Activated T-helper 2 cell treated with anti-CD3 and anti-CD28 coated beads, Interferon-gamma antibody, Interleukin-2, Interleukin-4, amounts not matched to agents 10 μg/mL and 5 μg/mL and 100 μg/mL, durations not matched to agents 14 hours and 24 hours and 36 hours (primary cell): ENCODE results near the gene NRCAM. TPM values are rescaled to one million over a fixed set of nuclear protein-coding genes. Genes with fewer than 3 reads are reported as not detected.
"Not testable (repeated sequence)": the region's sequence is repeated elsewhere in the genome, so short reads cannot be mapped to it uniquely, and the experiment has no call there.

ENCODE experiments used
- DNase-seq: peaks from one replicate; pipeline ENCODE4 v3.0.0; 2021; ENCODE audit warnings: low spot score
- H3K27ac Mint-ChIP-seq: one replicate; pipeline ENCODE4 v1.8.0; 2021; ENCODE audit warnings: mixed read lengths
- H3K27me3 Mint-ChIP-seq: one replicate; pipeline ENCODE4 v1.8.0; 2021; ENCODE audit warnings: low read depth, mixed read lengths
- H3K36me3 Mint-ChIP-seq: one replicate; pipeline ENCODE4 v1.8.0; 2021; ENCODE audit warnings: low read depth, mixed read lengths
- H3K4me1 Mint-ChIP-seq: one replicate; pipeline ENCODE4 v1.8.0; 2021; ENCODE audit warnings: low read depth, mixed read lengths
- H3K4me3 Mint-ChIP-seq: one replicate; pipeline ENCODE4 v1.8.0; 2021; ENCODE audit warnings: low read depth, mild to moderate bottlenecking, moderate library complexity, mixed read lengths
- H3K9me3 Mint-ChIP-seq: one replicate; pipeline ENCODE4 v1.8.0; 2021; ENCODE audit warnings: mixed read lengths
- intact Hi-C: fragments of 100-400 bp; cut with micrococcal nuclease; formaldehyde crosslinking; loops from one replicate; pipeline ENCODE4 v1.15.1; 2023
- total RNA-seq: library from RNA; stranded (reverse); gene quantifications from 2 replicates; pipeline ENCODE4 v1.2.3, GENCODE V29; 2022

NRCAM gene
- total RNA-seq, 1 donor from 2014 or later = 0.05 TPM

DNA sequence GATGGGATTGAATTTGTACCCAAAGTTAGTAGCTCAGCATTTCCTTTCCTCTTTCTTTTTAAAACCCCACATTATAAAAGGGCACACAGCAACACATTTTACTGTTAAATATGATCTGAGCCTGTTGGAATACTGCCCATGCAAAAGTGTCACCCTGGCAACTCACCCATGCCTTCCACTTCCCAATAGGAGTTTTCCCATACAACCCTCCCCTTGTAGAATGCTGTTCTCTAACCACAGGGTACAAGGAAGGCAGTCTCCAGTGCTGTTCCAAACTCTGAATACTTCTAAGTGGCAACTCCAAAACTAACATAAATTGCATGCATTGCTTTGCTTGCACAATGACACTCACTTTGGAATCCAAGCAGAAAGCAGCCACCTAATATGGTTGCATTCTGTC lies 60.8 kb downstream of the NRCAM start:
- no peaks in the 10 kb centered on the region for H3K36me3 Mint-ChIP-seq
- no peak for DNase-seq
- H3K4me3 Mint-ChIP-seq = no peak overlapping the region
- no peak overlapping the region for H3K27ac Mint-ChIP-seq
- no peaks in the 10 kb centered on the region for H3K27me3 Mint-ChIP-seq
- no peaks in the 10 kb centered on the region for H3K4me1 Mint-ChIP-seq
- intact Hi-C loops = no loop called here
- H3K9me3 Mint-ChIP-seq = no peaks in the 10 kb centered on the region

- intact Hi-C loops, H3K27ac Mint-ChIP-seq, H3K4me3 Mint-ChIP-seq, DNase-seq, H3K9me3 Mint-ChIP-seq, H3K4me1 Mint-ChIP-seq, H3K27me3 Mint-ChIP-seq, H3K36me3 Mint-ChIP-seq: not testable (repeated sequence)
Observed at GRCh38 chr7:108393097-108393496, 63.1 kb downstream of the NRCAM start.

GRCh38 chr7:108387686-108388085 lies 68.5 kb downstream of the NRCAM start:
- H3K9me3 Mint-ChIP-seq, H3K4me1 Mint-ChIP-seq, intact Hi-C loops, H3K27ac Mint-ChIP-seq, H3K4me3 Mint-ChIP-seq, H3K27me3 Mint-ChIP-seq, H3K36me3 Mint-ChIP-seq, DNase-seq: not testable (repeated sequence)

GRCh38 chr7:108385834-108386422 lies 70.3 kb downstream of the NRCAM start:
- Mint-ChIP-seq H3K36me3 (no peaks in the 10 kb centered on the region), H3K4me3 (no peak overlapping the region), H3K27me3 (peaks cover 9% of the 10 kb centered on the region), H3K27ac (no peak overlapping the region), H3K9me3 (no peaks in the 10 kb centered on the region), H3K4me1 (no peaks in the 10 kb centered on the region)
- no peak for DNase-seq
- intact Hi-C loops = no loop called here

- no peaks in the 10 kb centered on the region for H3K36me3 Mint-ChIP-seq
- H3K9me3 Mint-ChIP-seq = no peaks in the 10 kb centered on the region
- no peak overlapping the region for H3K27ac Mint-ChIP-seq
- peaks cover 9% of the 10 kb centered on the region for H3K27me3 Mint-ChIP-seq
- intact Hi-C loops = no loop called here
- DNase-seq = no peak
- H3K4me1 Mint-ChIP-seq = no peaks in the 10 kb centered on the region
- H3K4me3 Mint-ChIP-seq = no peak overlapping the region
Observed at GRCh38 chr7:108384716-108385483, 71.3 kb downstream of the NRCAM start.

DNA sequence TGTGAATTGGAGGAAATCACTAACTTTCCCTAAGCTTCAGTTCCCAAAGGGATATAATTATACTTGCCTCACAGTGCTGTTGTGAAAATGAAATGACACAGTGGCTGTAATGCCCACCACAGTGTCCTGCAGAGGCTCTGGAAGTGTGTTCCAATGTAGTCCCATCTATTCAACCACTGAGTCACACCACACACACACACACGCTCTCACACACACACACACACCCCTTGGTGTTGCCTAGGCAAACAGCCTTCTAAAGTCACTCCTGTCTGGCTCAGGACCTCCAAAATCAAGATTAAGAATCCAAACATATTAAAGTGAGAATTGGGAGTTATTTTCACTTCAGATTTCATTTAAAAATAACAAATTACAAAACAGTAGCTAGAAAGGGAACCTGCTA lies 73.3 kb downstream of the NRCAM start:
- no peaks in the 10 kb centered on the region for H3K9me3 Mint-ChIP-seq
- no peaks in the 10 kb centered on the region for H3K4me1 Mint-ChIP-seq
- intact Hi-C loops = no loop called here
- DNase-seq = no peak
- H3K4me3 Mint-ChIP-seq = no peak overlapping the region
- peaks cover 9% of the 10 kb centered on the region for H3K27me3 Mint-ChIP-seq
- H3K27ac Mint-ChIP-seq = no peak overlapping the region
- no peaks in the 10 kb centered on the region for H3K36me3 Mint-ChIP-seq

- H3K27me3 Mint-ChIP-seq = peaks cover 9% of the 10 kb centered on the region
- no peaks in the 10 kb centered on the region for H3K9me3 Mint-ChIP-seq
- no peaks in the 10 kb centered on the region for H3K4me1 Mint-ChIP-seq
- H3K27ac Mint-ChIP-seq = no peak overlapping the region
- H3K4me3 Mint-ChIP-seq = no peak overlapping the region
- no peaks in the 10 kb centered on the region for H3K36me3 Mint-ChIP-seq
- no peak for DNase-seq
- intact Hi-C loops = no loop called here
Observed at GRCh38 chr7:108380517-108380916, 75.7 kb downstream of the NRCAM start.

DNA sequence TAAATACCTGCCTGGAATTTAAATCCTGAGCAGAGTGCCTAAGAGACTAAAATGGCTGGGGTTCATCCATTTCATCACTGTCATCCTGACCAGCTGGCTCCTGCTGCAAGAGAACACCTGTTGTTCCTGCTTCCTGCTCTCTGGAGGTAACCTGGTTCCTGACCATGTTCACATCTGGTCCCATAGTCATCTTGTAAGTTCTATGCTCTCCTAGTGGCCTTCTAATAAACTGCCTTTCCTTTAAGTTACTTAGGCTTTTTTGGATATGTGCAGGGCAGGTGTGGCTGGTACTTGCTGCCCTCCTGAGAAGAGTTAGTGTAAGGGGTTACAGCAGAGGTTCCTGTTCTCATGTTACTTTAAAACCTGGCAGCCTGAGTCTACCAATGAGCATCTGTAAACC lies 80.0 kb downstream of the NRCAM start:
- H3K4me1 Mint-ChIP-seq = no peaks in the 10 kb centered on the region
- DNase-seq = no peak
- intact Hi-C loops = no loop called here

DNA sequence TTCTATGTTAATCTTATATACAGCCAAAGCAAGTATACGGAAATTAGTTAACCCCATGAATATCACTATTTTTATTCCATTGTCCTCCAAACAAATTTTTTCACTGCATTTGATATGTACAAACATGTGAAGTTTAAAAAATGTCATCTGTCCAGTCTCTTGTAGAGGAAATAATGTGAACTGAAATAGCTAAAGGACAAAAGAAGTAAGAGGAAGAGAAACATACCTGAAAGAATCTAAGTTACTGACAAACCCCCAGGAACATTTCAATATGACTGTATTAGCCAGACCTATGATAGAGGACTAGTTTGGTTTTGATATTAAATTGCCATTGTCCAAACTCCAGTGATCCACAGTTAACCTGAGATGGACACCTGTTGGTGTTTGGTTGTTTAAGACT lies 80.6 kb downstream of the NRCAM start:
- H3K27me3 Mint-ChIP-seq = no peaks in the 10 kb centered on the region
- H3K27ac Mint-ChIP-seq = no peak overlapping the region
- no peak overlapping the region for H3K4me3 Mint-ChIP-seq
- intact Hi-C loops = no loop called here
- H3K36me3 Mint-ChIP-seq = no peaks in the 10 kb centered on the region
- H3K9me3 Mint-ChIP-seq = no peaks in the 10 kb centered on the region
- H3K4me1 Mint-ChIP-seq = no peaks in the 10 kb centered on the region
- DNase-seq = no peak

More for the DNA sequence above, 80.0 kb downstream of the NRCAM start:
- Mint-ChIP-seq H3K27me3 (no peaks in the 10 kb centered on the region), H3K9me3 (no peaks in the 10 kb centered on the region), H3K36me3 (no peaks in the 10 kb centered on the region), H3K27ac (no peak overlapping the region), H3K4me3 (no peak overlapping the region)

DNA sequence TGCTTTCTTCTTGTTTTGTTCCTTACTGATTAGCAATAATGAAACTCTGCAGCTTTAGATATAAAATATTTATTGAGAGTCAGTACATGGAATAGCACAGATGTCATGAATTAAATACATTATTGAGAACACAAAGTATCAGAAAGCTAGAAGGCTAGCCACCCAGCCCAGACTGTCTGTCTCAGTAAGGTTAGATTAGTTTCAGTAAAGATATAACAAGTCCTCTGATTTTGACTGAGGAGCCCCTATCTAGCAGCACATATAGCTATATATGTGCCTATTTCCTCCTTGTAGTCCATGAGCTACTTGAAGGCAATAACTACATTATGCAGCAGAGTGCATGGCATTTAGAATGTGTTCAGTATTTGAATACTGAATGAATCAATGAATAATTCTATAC lies 81.3 kb downstream of the NRCAM start:
- Mint-ChIP-seq H3K4me1 (no peaks in the 10 kb centered on the region), H3K27me3 (no peaks in the 10 kb centered on the region), H3K9me3 (no peaks in the 10 kb centered on the region), H3K36me3 (no peaks in the 10 kb centered on the region), H3K27ac (no peak overlapping the region), H3K4me3 (no peak overlapping the region)
- intact Hi-C loops = no loop called here
- no peak for DNase-seq

- H3K4me3 Mint-ChIP-seq = no peak overlapping the region
- no peak for DNase-seq
- intact Hi-C loops = no loop called here
- no peaks in the 10 kb centered on the region for H3K4me1 Mint-ChIP-seq
- H3K27me3 Mint-ChIP-seq = peaks cover 3% of the 10 kb centered on the region
- H3K36me3 Mint-ChIP-seq = no peaks in the 10 kb centered on the region
- H3K27ac Mint-ChIP-seq = no peak overlapping the region
- H3K9me3 Mint-ChIP-seq = no peaks in the 10 kb centered on the region
Observed at GRCh38 chr7:108372618-108373017, 83.6 kb downstream of the NRCAM start.

DNA sequence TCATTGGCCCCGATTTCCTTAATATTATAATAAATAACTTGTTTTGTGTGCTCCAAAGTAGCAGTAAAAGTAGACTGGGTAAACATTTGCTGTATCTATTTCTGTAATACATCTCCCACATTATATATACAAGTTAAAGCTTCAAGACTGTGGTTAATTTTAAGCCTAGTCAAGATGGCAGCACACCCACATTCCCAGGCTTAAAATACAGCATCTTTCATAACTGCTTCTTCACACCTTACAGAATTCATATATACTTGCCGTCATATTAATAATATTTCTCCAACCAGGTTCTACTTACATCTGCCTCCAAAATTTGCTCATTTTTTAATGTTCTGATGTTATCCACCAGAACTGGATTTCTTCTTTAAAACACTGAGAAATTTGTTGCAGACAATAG lies 85.6 kb downstream of the NRCAM start:
- Mint-ChIP-seq H3K4me3 (no peak overlapping the region), H3K27me3 (peaks cover 3% of the 10 kb centered on the region), H3K27ac (no peak overlapping the region), H3K9me3 (no peaks in the 10 kb centered on the region), H3K36me3 (no peaks in the 10 kb centered on the region), H3K4me1 (no peaks in the 10 kb centered on the region)
- intact Hi-C loops = no loop called here
- DNase-seq = no peak

DNA sequence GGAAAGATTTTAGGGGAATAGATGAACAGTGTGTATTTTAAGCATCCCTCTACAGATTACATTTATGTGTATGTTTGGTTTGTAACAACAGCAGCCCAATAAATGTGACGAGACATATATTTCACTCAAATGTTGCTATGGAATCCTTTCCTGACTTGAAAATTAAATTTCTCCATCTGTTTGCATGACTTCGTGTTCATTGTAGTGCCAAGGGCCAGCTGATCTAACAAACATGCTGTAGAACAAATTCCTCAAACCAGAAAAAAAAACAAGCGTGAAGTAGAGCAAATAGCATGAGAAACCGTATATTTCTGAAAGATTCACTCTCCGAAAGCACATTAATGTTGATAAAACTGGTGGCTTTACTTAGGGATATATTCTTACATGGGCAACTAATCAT lies 87.8 kb downstream of the NRCAM start:
- Mint-ChIP-seq H3K27me3 (peaks cover 3% of the 10 kb centered on the region), H3K4me1 (no peaks in the 10 kb centered on the region)
- intact Hi-C loops = no loop called here

More for the DNA sequence above, 87.8 kb downstream of the NRCAM start:
- Mint-ChIP-seq H3K36me3 (no peaks in the 10 kb centered on the region), H3K27ac (no peak overlapping the region), H3K9me3 (no peaks in the 10 kb centered on the region), H3K4me3 (no peak overlapping the region)
- DNase-seq = no peak
